H1 (cell line): ENCODE measurements around the gene SEMA3G. TPM values are rescaled to one million over a fixed set of nuclear protein-coding genes. Genes with fewer than 3 reads are reported as not detected.

Source experiments
- CTCF ChIA-PET: fragments of 300-600 bp; sonication (Branson Sonifier 250); formaldehyde crosslinking; loops from one replicate; lab custom pipeline; 2021; ENCODE audit not compliant: partially characterized antibody; lab: Charles Lee
- POLR2A ChIA-PET: fragments of 300-600 bp; sonication (Branson Sonifier 250); formaldehyde crosslinking; loops from one replicate; lab custom pipeline; 2021; ENCODE audit warnings: inconsistent platforms; ENCODE audit not compliant: partially characterized antibody; lab: Charles Lee
- DNase-seq, 2 experiments: peaks; one replicate each; pipeline versions ENCODE4 v3.0.0 to v3.0.0-alpha.2; 2010 to 2022; ENCODE audit warnings: low spot score in 2 of 2, low read depth in 1 of 2, mixed read lengths in 1 of 2
- FAIRE-seq: peaks from 2 replicates; lab custom pipeline; 2011; peaks lifted over from hg19 to GRCh38; lab: Jason Lieb, UNC
- H2AFZ ChIP-seq: 2 replicates; pipeline ENCODE4 v1.8.1; 2012; ENCODE audit warnings: low read length, inconsistent platforms
- H2AK5ac ChIP-seq: 2 replicates; pipeline ENCODE4 v1.6.1; 2013; ENCODE audit warnings: low read depth, low read length
- H2BK120ac ChIP-seq: replicated peaks from 2 replicates; pipeline ENCODE3; 2013; ENCODE audit warnings: low read depth, low read length, inconsistent platforms
- H2BK12ac ChIP-seq: 2 replicates; pipeline ENCODE4 v1.6.1; 2013; ENCODE audit warnings: low read depth, low read length
- H2BK15ac ChIP-seq: 2 replicates; pipeline ENCODE4 v1.6.1; 2013; ENCODE audit warnings: low read length
- H2BK20ac ChIP-seq: 2 replicates; pipeline ENCODE4 v1.6.1; 2013; ENCODE audit warnings: low read length
- H2BK5ac ChIP-seq: 2 replicates; pipeline ENCODE4 v1.6.1; 2013; ENCODE audit warnings: low read depth, low read length
- H3K14ac ChIP-seq: 2 replicates; pipeline ENCODE4 v1.6.1; 2013; ENCODE audit warnings: inconsistent platforms; ENCODE audit not compliant: insufficient read length
- H3K18ac ChIP-seq: 2 replicates; pipeline ENCODE4 v1.6.1; 2013; ENCODE audit warnings: low read length; ENCODE audit errors: extremely low read depth
- H3K23ac ChIP-seq: 2 replicates; pipeline ENCODE4 v1.6.1; 2013; ENCODE audit warnings: inconsistent platforms; ENCODE audit not compliant: insufficient read length
- H3K23me2 ChIP-seq: 2 replicates; pipeline ENCODE4 v1.6.1; 2013; ENCODE audit warnings: low read depth, low read length
- H3K27ac ChIP-seq: 2 replicates; pipeline ENCODE4 v1.6.1; 2011; ENCODE audit warnings: low read depth, low read length, inconsistent platforms
- H3K27me3 ChIP-seq, 4 experiments: replicated peaks in 1 of 4; 1 replicate in 1 of 4; 2 replicates in 3 of 4; pipeline versions ENCODE4 v1.6.1 to v1.8.1; 2011 to 2013; ENCODE audit warnings: low read length in 3 of 4, mild to moderate bottlenecking in 3 of 4, inconsistent platforms in 2 of 4, mixed read lengths in 2 of 4, moderate library complexity in 1 of 4; ENCODE audit not compliant: control insufficient read depth in 3 of 4, insufficient read depth in 3 of 4; ENCODE audit errors: extremely low read depth in 1 of 4
- H3K36me3 ChIP-seq, 4 experiments: 2 replicates each; pipeline versions ENCODE4 v1.6.1 to v1.8.1; 2011 to 2013; ENCODE audit warnings: mild to moderate bottlenecking in 4 of 4, low read length in 3 of 4, moderate library complexity in 2 of 4, control low read depth in 1 of 4, inconsistent platforms in 1 of 4; ENCODE audit not compliant: insufficient read depth in 4 of 4, control insufficient read depth in 2 of 4
- H3K4ac ChIP-seq: replicated peaks from 2 replicates; pipeline ENCODE3; 2013; ENCODE audit warnings: low read length, low read depth, mixed read lengths, inconsistent platforms; ENCODE audit not compliant: insufficient read length
- H3K4me1 ChIP-seq, 4 experiments: replicated peaks in 1 of 4; 1 replicate in 1 of 4; 2 replicates in 3 of 4; pipeline versions ENCODE4 v1.6.1 to v1.8.1; 2011 to 2013; ENCODE audit warnings: low read length in 3 of 4, inconsistent platforms in 2 of 4, mixed read lengths in 1 of 4; ENCODE audit not compliant: insufficient read depth in 4 of 4, control insufficient read depth in 3 of 4
- H3K4me2 ChIP-seq, 2 experiments: 2 replicates each; pipeline versions ENCODE4 v1.6.1 to v1.8.1; 2011 to 2013; ENCODE audit warnings: low read depth in 2 of 2, low read length in 2 of 2, control low read depth in 1 of 2, inconsistent platforms in 1 of 2, mild to moderate bottlenecking in 1 of 2; ENCODE audit not compliant: insufficient read depth in 1 of 2
- H3K4me3 ChIP-seq, 4 experiments: fragments of 200-600, 300-600 bp in 1 of 4; sonication (generic), shearing (Covaris generic), sonication (Bioruptor Twin) in 1 of 4; 2 replicates each; pipeline versions ENCODE4 v1.5.1 to v1.8.1; 2011 to 2016; ENCODE audit warnings: low read length in 4 of 4, low read depth in 3 of 4, control low read depth in 2 of 4, inconsistent platforms in 2 of 4, mild to moderate bottlenecking in 2 of 4, mixed read lengths in 1 of 4, moderate library complexity in 1 of 4; ENCODE audit not compliant: insufficient read depth in 2 of 4; ENCODE audit errors: extremely low read depth in 1 of 4
- H3K56ac ChIP-seq: replicated peaks from 2 replicates; pipeline ENCODE3; 2013; ENCODE audit warnings: low read depth, mild to moderate bottlenecking, mixed read lengths, low read length, inconsistent platforms; ENCODE audit not compliant: insufficient read length
- H3K79me1 ChIP-seq: 2 replicates; pipeline ENCODE4 v1.6.1; 2013; ENCODE audit warnings: low read depth, low read length, control low read depth
- H3K79me2 ChIP-seq, 2 experiments: 2 replicates each; pipeline versions ENCODE4 v1.6.1 to v1.8.1; 2012 to 2013; ENCODE audit warnings: low read length in 2 of 2, mild to moderate bottlenecking in 2 of 2, inconsistent platforms in 1 of 2; ENCODE audit not compliant: insufficient read depth in 2 of 2, control insufficient read depth in 1 of 2
- H3K9ac ChIP-seq, 4 experiments: replicated peaks in 1 of 4; 1 replicate in 1 of 4; 2 replicates in 3 of 4; pipeline versions ENCODE4 v1.6.1 to v1.8.1; 2011 to 2013; ENCODE audit warnings: low read depth in 3 of 4, low read length in 3 of 4, control low read depth in 2 of 4, mild to moderate bottlenecking in 2 of 4, moderate library complexity in 2 of 4, inconsistent platforms in 1 of 4; ENCODE audit errors: extremely low read depth in 1 of 4
- H3K9me3 ChIP-seq, 2 experiments: 2 replicates each; pipeline versions ENCODE4 v1.6.1 to v1.8.1; 2012 to 2013; ENCODE audit warnings: mild to moderate bottlenecking in 2 of 2, moderate library complexity in 2 of 2, control low read depth in 1 of 2, inconsistent platforms in 1 of 2, low read depth in 1 of 2, low read length in 1 of 2, mixed read lengths in 1 of 2; ENCODE audit not compliant: insufficient read depth in 2 of 2
- H4K20me1 ChIP-seq, 2 experiments: replicated peaks in 1 of 2; 2 replicates each; pipeline versions ENCODE3 to v1.8.1; 2011 to 2013; ENCODE audit warnings: inconsistent platforms in 2 of 2, low read length in 2 of 2, mild to moderate bottlenecking in 1 of 2; ENCODE audit not compliant: insufficient read depth in 2 of 2, control insufficient read depth in 1 of 2
- H4K5ac ChIP-seq: 2 replicates; pipeline ENCODE4 v1.6.1; 2013; ENCODE audit warnings: low read length, low read depth, mixed read lengths, inconsistent platforms; ENCODE audit not compliant: insufficient read length
- H4K8ac ChIP-seq: 2 replicates; pipeline ENCODE4 v1.8.0; 2013; ENCODE audit warnings: mild to moderate bottlenecking, moderate library complexity, low read length, inconsistent platforms; ENCODE audit not compliant: insufficient read depth; ENCODE audit errors: extremely low read depth
- H4K91ac ChIP-seq: replicated peaks from 2 replicates; pipeline ENCODE3; 2013; ENCODE audit warnings: low read length, mixed read lengths, inconsistent platforms; ENCODE audit not compliant: insufficient read length
- RAD21 ChIP-seq, 2 experiments: IDR thresholded peaks in 1 of 2; conservative IDR thresholded peaks in 1 of 2; 2 replicates each; pipeline ENCODE4 v1.6.1; 2011; ENCODE audit warnings: low read depth in 2 of 2, low read length in 2 of 2, improper control_type of control experiment in 1 of 2, inconsistent platforms in 1 of 2, mild to moderate bottlenecking in 1 of 2, moderate library complexity in 1 of 2
- WGBS, 2 experiments: shearing (Covaris generic) in 1 of 2; methylation state at CpG; one replicate each; pipeline versions ENCODE4 v1.1.6 to v1.1.7; 2013 to 2015; ENCODE audit warnings: low lambda C conversion rate in 2 of 2, mixed read lengths in 2 of 2, inconsistent platforms in 1 of 2, low coverage in 1 of 2, missing lambda C conversion rate in 1 of 2; ENCODE audit not compliant: insufficient replicate concordance in 2 of 2, insufficient coverage in 1 of 2, insufficient read length in 1 of 2; ENCODE audit errors: extremely low coverage in 1 of 2, missing lambda C conversion rate in 1 of 2; 5-methylcytosine and 5-hydroxymethylcytosine counted together
- polyA plus RNA-seq, 7 experiments: library from polyadenylated mRNA; depleted of rRNA in 3 of 7; stranded (reverse) in 5 of 7; unstranded in 2 of 7; fragments of >200 nt in 5 of 7; fragments of 200-250 nt in 2 of 7; gene quantifications; 1 replicate in 5 of 7; 2 replicates in 1 of 7; 4 replicates in 1 of 7; pipeline versions ENCODE4 v1.2.1 to v1.2.3, GENCODE V29; 2011 to 2013; ENCODE audit warnings: missing spikeins in 2 of 7, mixed read lengths in 2 of 7
- total RNA-seq: library from RNA; stranded (reverse); fragmentation: NEBNext Ultra II Directional; extraction: Animal tissue kit (Norgen Biotek cat#: 25700); gene quantifications from 2 replicates; pipeline ENCODE4 v1.2.1, GENCODE V29; 2021
- TF ChIP-seq, protein P1 (sequence below), 3 experiments: IDR thresholded peaks; 1 replicate in 2 of 3; 2 replicates in 1 of 3; pipeline versions ENCODE4 v1.5.1 to v1.6.1; 2011; ENCODE audit warnings: low read length in 3 of 3, mild to moderate bottlenecking in 3 of 3, inconsistent platforms in 2 of 3, low read depth in 1 of 3, moderate library complexity in 1 of 3; ENCODE audit not compliant: insufficient read depth in 1 of 3; ENCODE audit errors: control extremely low read depth in 1 of 3
- TF ChIP-seq, protein P2 (sequence below): IDR thresholded peaks from 2 replicates; pipeline ENCODE4 v1.6.1; 2011; ENCODE audit warnings: low read length, improper control_type of control experiment

The SEMA3G gene
- total and polyA plus RNA-seq, 2 of the 8 experiments (the other 6 are each of a cell fraction or from before 2014, with no cell fraction given): 0.95 to 1.5 TPM

DNA sequence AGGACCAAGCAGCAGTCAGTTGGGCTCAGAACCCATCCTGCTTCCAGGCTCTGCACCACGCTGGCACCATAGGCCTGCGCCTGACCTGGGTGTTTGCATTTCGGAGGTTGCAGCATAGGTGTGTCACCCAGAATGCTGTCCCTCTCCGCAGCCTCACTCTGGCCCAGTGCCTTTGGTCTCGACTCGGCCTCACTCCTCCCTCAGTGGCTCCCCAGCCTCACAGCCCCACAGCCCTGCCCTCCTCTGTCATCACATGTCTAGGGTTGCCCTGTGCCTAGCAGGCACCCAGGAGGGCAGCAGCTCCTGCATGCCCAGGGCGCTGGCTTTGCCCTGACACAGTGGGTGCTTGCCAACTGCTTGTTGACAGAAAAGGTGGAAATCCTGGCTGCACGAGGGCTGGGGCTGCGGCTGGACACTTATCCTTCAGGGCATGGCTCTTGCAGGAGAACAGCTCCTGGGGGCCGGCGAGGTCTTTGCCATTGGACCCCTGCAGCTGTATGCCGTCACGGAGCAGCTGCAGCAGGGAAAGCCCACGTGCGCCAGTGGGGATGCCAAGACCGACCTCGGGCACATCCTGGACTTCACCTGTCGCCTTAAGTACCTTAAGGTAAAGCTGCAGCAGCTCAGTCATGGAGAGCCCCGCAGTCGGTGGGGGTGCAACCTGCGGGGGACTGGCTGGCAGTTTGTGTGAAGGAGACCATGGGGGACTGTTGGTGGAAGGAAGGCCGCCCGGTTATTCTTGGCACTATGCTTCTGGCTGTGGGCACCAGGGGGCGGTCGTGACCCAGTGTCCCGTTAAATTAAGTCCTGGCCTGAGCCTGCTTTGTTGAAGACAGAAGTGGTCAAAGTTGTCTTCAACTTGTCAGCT lies 26.7 kb upstream of the SEMA3G start:
- Histone ChIP-seq H3K27ac (no peak overlapping the region), H4K5ac (no peak overlapping the region), H3K4me1 (no peaks in the 10 kb centered on the region; a peak in 3 of 7 replicates), H3K18ac (no peak overlapping the region), H2BK15ac (no peak overlapping the region), H3K4me2 (no peak overlapping the region), H3K79me2 (peaks cover 0 to 5% of the 10 kb centered on the region in 2 experiments; a peak in 1 of 4 replicates), H2BK20ac (no peak overlapping the region), H3K79me1 (peaks cover 9% of the 10 kb centered on the region), H2AK5ac (no peak overlapping the region), H3K14ac (no peak overlapping the region), H3K4me3 (no peak overlapping the region), H3K9ac (no peak overlapping the region), H3K23me2 (no peaks in the 10 kb centered on the region), H3K9me3 (no peaks in the 10 kb centered on the region), H2BK12ac (no peak overlapping the region), H3K56ac (no peak overlapping the region), H4K8ac (peak overlapping the region; percentile 15; the same call in 1 of the 2 replicates), H2AFZ (no peak overlapping the region), H2BK5ac (0 out of 2 replicates have a peak overlapping the region, but pooled peaks have one; percentile 3), H3K27me3 (no peaks in the 10 kb centered on the region; a peak in 1 of 7 replicates), H3K4ac (no peak overlapping the region), H4K20me1 (peaks cover 2 to 23% of the 10 kb centered on the region in 2 experiments), H2BK120ac (no peak overlapping the region), H3K36me3 (peaks cover 24 to 51% (median 40%) of the 10 kb centered on the region in 4 experiments), H3K23ac (no peak overlapping the region), H4K91ac (no peak overlapping the region)
- peak in 1 of 2 experiments; percentile 85 for DNase-seq
- POLR2A ChIA-PET: interaction anchor here (1.0 to 1.6 kb wide), 2 partner anchors 14 to 20 kb away, joined by 3 to 7 read pairs; no protein-coding TSS in a partner anchor
- TF ChIP-seq, protein P1, sequence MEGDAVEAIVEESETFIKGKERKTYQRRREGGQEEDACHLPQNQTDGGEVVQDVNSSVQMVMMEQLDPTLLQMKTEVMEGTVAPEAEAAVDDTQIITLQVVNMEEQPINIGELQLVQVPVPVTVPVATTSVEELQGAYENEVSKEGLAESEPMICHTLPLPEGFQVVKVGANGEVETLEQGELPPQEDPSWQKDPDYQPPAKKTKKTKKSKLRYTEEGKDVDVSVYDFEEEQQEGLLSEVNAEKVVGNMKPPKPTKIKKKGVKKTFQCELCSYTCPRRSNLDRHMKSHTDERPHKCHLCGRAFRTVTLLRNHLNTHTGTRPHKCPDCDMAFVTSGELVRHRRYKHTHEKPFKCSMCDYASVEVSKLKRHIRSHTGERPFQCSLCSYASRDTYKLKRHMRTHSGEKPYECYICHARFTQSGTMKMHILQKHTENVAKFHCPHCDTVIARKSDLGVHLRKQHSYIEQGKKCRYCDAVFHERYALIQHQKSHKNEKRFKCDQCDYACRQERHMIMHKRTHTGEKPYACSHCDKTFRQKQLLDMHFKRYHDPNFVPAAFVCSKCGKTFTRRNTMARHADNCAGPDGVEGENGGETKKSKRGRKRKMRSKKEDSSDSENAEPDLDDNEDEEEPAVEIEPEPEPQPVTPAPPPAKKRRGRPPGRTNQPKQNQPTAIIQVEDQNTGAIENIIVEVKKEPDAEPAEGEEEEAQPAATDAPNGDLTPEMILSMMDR (IDR thresholded peaks at IDR 0.05; ENCODE audit: control extremely low read depth in 1 of 3, insufficient read depth in 1 of 3, low read depth in 1 of 3, low read length in 3 of 3): peak; percentile 59 to 87 (median 76)
- TF ChIP-seq, protein P2, sequence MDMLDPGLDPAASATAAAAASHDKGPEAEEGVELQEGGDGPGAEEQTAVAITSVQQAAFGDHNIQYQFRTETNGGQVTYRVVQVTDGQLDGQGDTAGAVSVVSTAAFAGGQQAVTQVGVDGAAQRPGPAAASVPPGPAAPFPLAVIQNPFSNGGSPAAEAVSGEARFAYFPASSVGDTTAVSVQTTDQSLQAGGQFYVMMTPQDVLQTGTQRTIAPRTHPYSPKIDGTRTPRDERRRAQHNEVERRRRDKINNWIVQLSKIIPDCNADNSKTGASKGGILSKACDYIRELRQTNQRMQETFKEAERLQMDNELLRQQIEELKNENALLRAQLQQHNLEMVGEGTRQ: no peak
- TF ChIP-seq RAD21 (IDR thresholded peaks at IDR 0.05 in 1 of 2, conservative IDR thresholded peaks at IDR 0.05 in 1 of 2; ENCODE audit: low read depth in 2 of 2, low read length in 2 of 2): peak; percentile 63 to 72
- FAIRE-seq: no peak
- CTCF ChIA-PET: interaction anchor here (0.5 to 8.1 kb wide), 30 partner anchors 8 to 408 kb away, joined by 3 to 79 read pairs (median 4); partner anchors contain the start of genes NISCH, SEMA3G, STAB1 and UQCC5
- WGBS, 2 experiments: 80% methylated on average over 26 of the region's 26 CpGs; no CpG with 5 or more reads in 1 of the 2 experiments
